SU-DHL-6 (cell line): ENCODE results near the gene KHDC3L.

Experiments used
- H2AFZ ChIP-seq: fragments of 200-600 bp; sonication (generic); 2 replicates; pipeline ENCODE4 v1.6.1; 2014; ENCODE audit warnings: low read depth, mild to moderate bottlenecking, moderate library complexity, mixed read lengths, antibody characterized with exemption, low read length; ENCODE audit not compliant: severe bottlenecking
- H3F3A ChIP-seq: fragments of 200-600 bp; shearing (Covaris generic); 2 replicates; pipeline ENCODE4 v1.6.0; 2016; ENCODE audit warnings: antibody characterized with exemption, mild to moderate bottlenecking; ENCODE audit not compliant: insufficient read depth
- H3K27ac ChIP-seq: fragments of 200-600 bp; sonication (generic); 2 replicates; pipeline ENCODE4 v1.5.1; 2016; ENCODE audit warnings: low read depth, mild to moderate bottlenecking, low read length, moderate library complexity, mixed read lengths
- H3K27me3 ChIP-seq: fragments of 200-600 bp; sonication (generic), shearing (Covaris generic); 2 replicates; pipeline ENCODE4 v1.6.0; 2014; ENCODE audit warnings: mild to moderate bottlenecking, low read length
- H3K36me3 ChIP-seq: fragments of 200-600 bp; sonication (generic); 2 replicates; pipeline ENCODE4 v1.6.1; 2014; ENCODE audit warnings: mild to moderate bottlenecking, low read length, mixed read lengths
- H3K4me2 ChIP-seq: fragments of 300-600, 200-600 bp; shearing (Covaris generic), sonication (generic); 2 replicates; pipeline ENCODE4 v1.6.0; 2014; ENCODE audit warnings: low read length, low read depth, mild to moderate bottlenecking; ENCODE audit not compliant: poor library complexity, severe bottlenecking
- H3K4me3 ChIP-seq: fragments of 200-600 bp; sonication (generic); 2 replicates; pipeline ENCODE4 v1.5.1; 2014; ENCODE audit warnings: antibody characterized with exemption, low read length, mild to moderate bottlenecking, mixed read lengths; ENCODE audit not compliant: insufficient read depth, poor library complexity, severe bottlenecking
- H3K79me2 ChIP-seq: fragments of 200-600 bp; sonication (generic); 2 replicates; pipeline ENCODE4 v1.6.1; 2014; ENCODE audit warnings: mild to moderate bottlenecking, low read length, moderate library complexity; ENCODE audit not compliant: insufficient read depth
- H3K9ac ChIP-seq: fragments of 200-600 bp; sonication (generic); 2 replicates; pipeline ENCODE4 v1.7.0; 2014; ENCODE audit warnings: mild to moderate bottlenecking, low read length
- H3K9me2 ChIP-seq: fragments of 200-600 bp; sonication (generic); replicated peaks from 2 replicates; pipeline ENCODE4 v1.6.1; 2014; ENCODE audit warnings: low read length; ENCODE audit not compliant: insufficient read depth
- H3K9me3 ChIP-seq: fragments of 200-600 bp; sonication (generic); 2 replicates; pipeline ENCODE4 v1.6.1; 2014; ENCODE audit warnings: low read length, mixed read lengths; ENCODE audit not compliant: insufficient read depth
- H4K20me1 ChIP-seq: fragments of 200-600 bp; sonication (generic); 2 replicates; pipeline ENCODE4 v1.6.1; 2014; ENCODE audit warnings: low read depth, mild to moderate bottlenecking, antibody characterized with exemption, low read length, moderate library complexity, mixed read lengths
- CTCF ChIP-seq: fragments of 200-600 bp; sonication (generic); IDR thresholded peaks from one replicate; pipeline ENCODE4 v1.5.1; 2017; ENCODE audit warnings: antibody characterized with exemption, mild to moderate bottlenecking, low read length, moderate library complexity; ENCODE audit not compliant: insufficient read depth, poor library complexity, severe bottlenecking
- EZH2phosphoT487 ChIP-seq: fragments of 200-600 bp; sonication (generic), shearing (Covaris generic); conservative IDR thresholded peaks from 2 replicates; pipeline ENCODE4 v1.6.1; 2018; ENCODE audit warnings: mild to moderate bottlenecking, antibody characterized with exemption, low read length, moderate library complexity, mixed read lengths

KHDC3L gene

GRCh38 chr6:73340048-73340447 is 22.4 kb upstream of the KHDC3L start:
- Histone ChIP-seq H3F3A (no peaks in the 10 kb centered on the region), H3K4me2 (no peak overlapping the region), H3K4me3 (no peak overlapping the region), H3K27ac (no peak overlapping the region), H3K36me3 (no peaks in the 10 kb centered on the region), H2AFZ (no peak overlapping the region), H4K20me1 (no peaks in the 10 kb centered on the region), H3K9me3 (no peaks in the 10 kb centered on the region), H3K9ac (no peak overlapping the region), H3K9me2 (no peaks in the 10 kb centered on the region), H3K79me2 (no peaks in the 10 kb centered on the region), H3K27me3 (no peaks in the 10 kb centered on the region)
- TF ChIP-seq CTCF (no peak), EZH2phosphoT487 (no peak)

GRCh38 chr6:73341335-73341734 is 21.1 kb upstream of the KHDC3L start:
- H3K9me2 ChIP-seq: no peaks in the 10 kb centered on the region
- no peaks in the 10 kb centered on the region for H3K36me3 ChIP-seq
- no peaks in the 10 kb centered on the region for H3K9me3 ChIP-seq
- no peaks in the 10 kb centered on the region for H3K27me3 ChIP-seq
- no peak overlapping the region for H3K9ac ChIP-seq
- H3K27ac ChIP-seq: no peak overlapping the region
- no peaks in the 10 kb centered on the region for H3F3A ChIP-seq
- TF ChIP-seq EZH2phosphoT487: no peak
- no peak for TF ChIP-seq CTCF
- H3K4me3 ChIP-seq: no peak overlapping the region
- no peaks in the 10 kb centered on the region for H3K79me2 ChIP-seq
- no peaks in the 10 kb centered on the region for H4K20me1 ChIP-seq
- H2AFZ ChIP-seq: no peak overlapping the region
- H3K4me2 ChIP-seq: no peak overlapping the region

GRCh38 chr6:73342174-73342573 is 20.3 kb upstream of the KHDC3L start:
- TF ChIP-seq CTCF (no peak), EZH2phosphoT487 (no peak)
- Histone ChIP-seq H4K20me1 (no peaks in the 10 kb centered on the region), H2AFZ (no peak overlapping the region), H3K9me2 (no peaks in the 10 kb centered on the region), H3K27me3 (no peaks in the 10 kb centered on the region), H3K9me3 (no peaks in the 10 kb centered on the region), H3K79me2 (no peaks in the 10 kb centered on the region), H3F3A (no peaks in the 10 kb centered on the region), H3K27ac (no peak overlapping the region), H3K4me2 (no peak overlapping the region), H3K9ac (no peak overlapping the region), H3K4me3 (no peak overlapping the region), H3K36me3 (no peaks in the 10 kb centered on the region)
